Nephron (organoid): ENCODE measurements around the gene SPG7.
"Not testable (repeated sequence)": the region's sequence is repeated elsewhere in the genome, so short reads cannot be mapped to it uniquely, and the experiment has no call there.

ENCODE experiments used
- H3K27ac Mint-ChIP-seq, 3 experiments: 2 replicates each; pipeline ENCODE4 v1.8.0; 2020; ENCODE audit warnings: mixed read lengths in 3 of 3, mild to moderate bottlenecking in 2 of 3, moderate library complexity in 1 of 3
- H3K27me3 Mint-ChIP-seq: 2 replicates; pipeline ENCODE4 v1.8.0; 2021; ENCODE audit warnings: low read depth, mild to moderate bottlenecking, moderate library complexity, mixed read lengths
- H3K36me3 Mint-ChIP-seq: 2 replicates; pipeline ENCODE4 v1.8.0; 2020; ENCODE audit warnings: low read depth, mixed read lengths
- H3K4me1 Mint-ChIP-seq: 2 replicates; pipeline ENCODE4 v1.8.0; 2020; ENCODE audit warnings: mixed read lengths
- H3K4me3 Mint-ChIP-seq, 3 experiments: 2 replicates each; pipeline ENCODE4 v1.8.0; 2020; ENCODE audit warnings: mild to moderate bottlenecking in 3 of 3, mixed read lengths in 3 of 3, moderate library complexity in 2 of 3
- H3K9me3 Mint-ChIP-seq: 2 replicates; pipeline ENCODE4 v1.8.0; 2020; ENCODE audit warnings: mixed read lengths
- TF ChIP-seq, protein P1 (sequence below), 3 experiments: fragments of 200-600 bp; sonication (generic); IDR thresholded peaks; one replicate each; pipeline ENCODE4 v1.5.0; 2021; ENCODE audit warnings: antibody characterized with exemption in 3 of 3; ENCODE audit not compliant: unreplicated experiment in 3 of 3

Gene SPG7

DNA sequence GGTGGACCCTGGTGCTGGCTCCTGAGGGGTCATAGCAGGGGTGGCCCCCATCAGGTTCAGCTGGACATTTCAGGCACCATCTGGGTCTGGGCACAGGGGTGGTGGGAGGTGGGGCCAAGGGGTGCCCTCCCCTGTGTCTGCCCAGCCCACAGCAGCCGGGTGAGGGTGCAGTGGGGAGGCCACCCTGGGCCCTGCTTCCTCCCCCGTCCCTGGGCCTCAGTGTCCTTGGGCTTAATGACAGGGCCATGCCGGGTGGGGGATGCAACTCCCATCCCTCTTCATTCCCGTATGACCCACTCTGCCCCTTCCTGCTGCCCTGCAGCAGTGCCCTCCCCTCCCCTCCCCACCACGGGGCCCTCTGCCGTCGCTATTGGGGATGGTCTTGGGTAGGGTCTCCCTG lies 78.0 kb downstream of the SPG7 start:
- H3K27me3 Mint-ChIP-seq, result no peaks in the 10 kb centered on the region
- H3K4me3 Mint-ChIP-seq, result no peak overlapping the region
- no peak overlapping the region for H3K27ac Mint-ChIP-seq
- no peaks in the 10 kb centered on the region for H3K4me1 Mint-ChIP-seq
- no peaks in the 10 kb centered on the region for H3K9me3 Mint-ChIP-seq
- TF ChIP-seq, protein P1, sequence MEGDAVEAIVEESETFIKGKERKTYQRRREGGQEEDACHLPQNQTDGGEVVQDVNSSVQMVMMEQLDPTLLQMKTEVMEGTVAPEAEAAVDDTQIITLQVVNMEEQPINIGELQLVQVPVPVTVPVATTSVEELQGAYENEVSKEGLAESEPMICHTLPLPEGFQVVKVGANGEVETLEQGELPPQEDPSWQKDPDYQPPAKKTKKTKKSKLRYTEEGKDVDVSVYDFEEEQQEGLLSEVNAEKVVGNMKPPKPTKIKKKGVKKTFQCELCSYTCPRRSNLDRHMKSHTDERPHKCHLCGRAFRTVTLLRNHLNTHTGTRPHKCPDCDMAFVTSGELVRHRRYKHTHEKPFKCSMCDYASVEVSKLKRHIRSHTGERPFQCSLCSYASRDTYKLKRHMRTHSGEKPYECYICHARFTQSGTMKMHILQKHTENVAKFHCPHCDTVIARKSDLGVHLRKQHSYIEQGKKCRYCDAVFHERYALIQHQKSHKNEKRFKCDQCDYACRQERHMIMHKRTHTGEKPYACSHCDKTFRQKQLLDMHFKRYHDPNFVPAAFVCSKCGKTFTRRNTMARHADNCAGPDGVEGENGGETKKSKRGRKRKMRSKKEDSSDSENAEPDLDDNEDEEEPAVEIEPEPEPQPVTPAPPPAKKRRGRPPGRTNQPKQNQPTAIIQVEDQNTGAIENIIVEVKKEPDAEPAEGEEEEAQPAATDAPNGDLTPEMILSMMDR (IDR thresholded peaks at IDR 0.05; ENCODE audit: unreplicated experiment in 3 of 3), result no peak
- no peaks in the 10 kb centered on the region for H3K36me3 Mint-ChIP-seq

DNA sequence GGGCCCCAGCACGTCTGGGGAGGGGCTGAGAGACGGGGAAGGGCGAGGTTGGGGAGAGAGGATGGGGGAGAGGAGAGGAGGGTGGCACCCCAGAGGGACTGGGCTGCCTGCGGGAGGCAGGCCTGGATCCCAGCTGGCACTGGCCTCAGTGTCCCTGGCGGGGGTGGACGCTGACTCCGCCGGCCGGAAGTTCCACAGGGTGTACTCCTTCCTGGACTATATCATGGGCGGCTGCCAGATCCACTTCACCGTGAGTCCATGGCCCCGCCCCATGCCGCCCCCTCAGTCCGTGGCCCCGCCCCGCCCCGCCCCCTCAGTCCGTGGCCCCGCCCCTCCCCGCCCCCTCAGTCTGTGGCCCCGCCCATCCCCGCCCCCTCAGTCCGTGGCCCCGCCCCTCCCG lies 78.7 kb downstream of the SPG7 start:
- Mint-ChIP-seq H3K4me1 (no peaks in the 10 kb centered on the region), H3K4me3 (no peak overlapping the region), H3K9me3 (no peaks in the 10 kb centered on the region), H3K27ac (no peak overlapping the region), H3K27me3 (no peaks in the 10 kb centered on the region), H3K36me3 (no peaks in the 10 kb centered on the region)
- TF ChIP-seq, protein P1 (IDR thresholded peaks at IDR 0.05; ENCODE audit: unreplicated experiment in 3 of 3), result no peak

DNA sequence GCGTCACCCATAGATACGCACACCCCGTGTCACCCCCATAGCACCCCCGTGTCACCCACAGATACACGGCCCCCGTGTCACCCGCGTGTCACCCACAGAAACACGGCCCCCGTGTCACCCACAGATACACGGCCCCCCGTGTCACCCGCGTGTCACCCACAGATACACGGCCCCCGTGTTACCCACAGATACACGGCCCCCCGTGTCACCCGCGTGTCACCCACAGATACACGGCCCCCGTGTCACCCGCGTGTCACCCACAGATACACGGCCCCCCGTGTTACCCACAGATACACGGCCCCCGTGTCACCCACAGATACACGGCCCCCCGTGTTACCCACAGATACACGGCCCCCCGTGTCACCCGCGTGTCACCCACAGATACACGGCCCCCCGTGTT lies 79.5 kb downstream of the SPG7 start:
- H3K4me3 Mint-ChIP-seq, H3K9me3 Mint-ChIP-seq, H3K36me3 Mint-ChIP-seq, H3K4me1 Mint-ChIP-seq, H3K27me3 Mint-ChIP-seq, H3K27ac Mint-ChIP-seq: not testable (repeated sequence)

GRCh38 chr16:89588413-89589109 lies 80.4 kb downstream of the SPG7 start:
- Mint-ChIP-seq H3K4me3 (no peak overlapping the region), H3K36me3 (no peaks in the 10 kb centered on the region), H3K9me3 (no peaks in the 10 kb centered on the region), H3K27me3 (no peaks in the 10 kb centered on the region), H3K27ac (no peak overlapping the region), H3K4me1 (no peaks in the 10 kb centered on the region)
- TF ChIP-seq, protein P1 (IDR thresholded peaks at IDR 0.05; ENCODE audit: unreplicated experiment in 3 of 3), result no peak

GRCh38 chr16:89589241-89589926 lies 81.2 kb downstream of the SPG7 start:
- H3K27me3 Mint-ChIP-seq, result no peaks in the 10 kb centered on the region
- H3K4me3 Mint-ChIP-seq, result no peak overlapping the region
- TF ChIP-seq, protein P1 (IDR thresholded peaks at IDR 0.05; ENCODE audit: unreplicated experiment in 3 of 3), result no peak
- H3K27ac Mint-ChIP-seq, result no peak overlapping the region
- H3K36me3 Mint-ChIP-seq, result no peaks in the 10 kb centered on the region
- H3K9me3 Mint-ChIP-seq, result no peaks in the 10 kb centered on the region
- no peaks in the 10 kb centered on the region for H3K4me1 Mint-ChIP-seq

DNA sequence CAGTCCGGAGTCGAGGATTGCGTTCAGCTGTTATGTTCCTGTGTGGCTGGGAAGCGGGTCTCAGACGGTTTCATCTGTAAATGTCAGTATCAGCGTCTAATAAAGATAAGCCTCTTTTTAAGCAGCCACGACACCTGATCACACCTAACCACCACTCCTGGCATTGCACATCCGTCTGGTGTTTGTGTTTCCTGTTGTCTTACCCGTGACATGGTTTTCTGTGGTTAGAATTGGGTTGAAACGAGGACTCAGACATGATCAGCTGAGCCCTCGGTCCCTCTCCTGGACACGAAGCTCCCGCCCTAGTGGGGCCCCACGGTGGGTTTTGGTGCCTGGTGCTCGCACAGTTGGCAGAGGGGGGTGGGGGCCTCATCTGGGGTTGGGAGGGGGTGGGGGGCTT lies 85.6 kb downstream of the SPG7 start:
- H3K4me1 Mint-ChIP-seq, result no peaks in the 10 kb centered on the region
- H3K36me3 Mint-ChIP-seq, result no peaks in the 10 kb centered on the region
- TF ChIP-seq, protein P1 (IDR thresholded peaks at IDR 0.05; ENCODE audit: unreplicated experiment in 3 of 3), result no peak
- no peak overlapping the region for H3K27ac Mint-ChIP-seq
- no peaks in the 10 kb centered on the region for H3K9me3 Mint-ChIP-seq
- H3K27me3 Mint-ChIP-seq, result no peaks in the 10 kb centered on the region
- no peak overlapping the region for H3K4me3 Mint-ChIP-seq
